ENCODE results near the gene F13A1. TPM values are rescaled to one million over a fixed set of nuclear protein-coding genes. Genes with fewer than 3 reads are reported as not detected.

Gene F13A1
- total RNA-seq, 4 donors from 2014 or later = 110 to 530 (median 347) TPM

DNA sequence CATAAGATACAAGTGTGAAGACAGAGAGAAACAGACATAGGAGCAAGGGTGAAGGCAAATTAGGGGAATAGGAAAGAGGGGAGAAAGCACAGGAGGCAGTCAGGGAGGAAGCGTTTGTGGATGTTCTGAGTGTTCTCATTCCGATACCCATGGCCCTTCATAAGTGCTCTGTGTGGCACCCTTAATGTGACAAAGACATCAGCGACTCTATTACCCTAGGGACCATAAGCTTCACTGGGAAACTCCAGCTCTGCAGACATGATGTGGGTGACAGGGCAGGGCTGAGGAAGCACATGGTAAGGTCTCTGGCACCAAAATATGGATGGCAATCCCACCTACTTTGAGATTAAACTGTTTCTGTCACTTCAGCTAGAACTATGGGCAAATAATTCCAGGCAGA is 33.0 kb downstream of the F13A1 start:
- TF ChIP-seq, protein P1, sequence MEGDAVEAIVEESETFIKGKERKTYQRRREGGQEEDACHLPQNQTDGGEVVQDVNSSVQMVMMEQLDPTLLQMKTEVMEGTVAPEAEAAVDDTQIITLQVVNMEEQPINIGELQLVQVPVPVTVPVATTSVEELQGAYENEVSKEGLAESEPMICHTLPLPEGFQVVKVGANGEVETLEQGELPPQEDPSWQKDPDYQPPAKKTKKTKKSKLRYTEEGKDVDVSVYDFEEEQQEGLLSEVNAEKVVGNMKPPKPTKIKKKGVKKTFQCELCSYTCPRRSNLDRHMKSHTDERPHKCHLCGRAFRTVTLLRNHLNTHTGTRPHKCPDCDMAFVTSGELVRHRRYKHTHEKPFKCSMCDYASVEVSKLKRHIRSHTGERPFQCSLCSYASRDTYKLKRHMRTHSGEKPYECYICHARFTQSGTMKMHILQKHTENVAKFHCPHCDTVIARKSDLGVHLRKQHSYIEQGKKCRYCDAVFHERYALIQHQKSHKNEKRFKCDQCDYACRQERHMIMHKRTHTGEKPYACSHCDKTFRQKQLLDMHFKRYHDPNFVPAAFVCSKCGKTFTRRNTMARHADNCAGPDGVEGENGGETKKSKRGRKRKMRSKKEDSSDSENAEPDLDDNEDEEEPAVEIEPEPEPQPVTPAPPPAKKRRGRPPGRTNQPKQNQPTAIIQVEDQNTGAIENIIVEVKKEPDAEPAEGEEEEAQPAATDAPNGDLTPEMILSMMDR (IDR thresholded peaks at IDR 0.05; ENCODE audit: low read depth) = no peak

DNA sequence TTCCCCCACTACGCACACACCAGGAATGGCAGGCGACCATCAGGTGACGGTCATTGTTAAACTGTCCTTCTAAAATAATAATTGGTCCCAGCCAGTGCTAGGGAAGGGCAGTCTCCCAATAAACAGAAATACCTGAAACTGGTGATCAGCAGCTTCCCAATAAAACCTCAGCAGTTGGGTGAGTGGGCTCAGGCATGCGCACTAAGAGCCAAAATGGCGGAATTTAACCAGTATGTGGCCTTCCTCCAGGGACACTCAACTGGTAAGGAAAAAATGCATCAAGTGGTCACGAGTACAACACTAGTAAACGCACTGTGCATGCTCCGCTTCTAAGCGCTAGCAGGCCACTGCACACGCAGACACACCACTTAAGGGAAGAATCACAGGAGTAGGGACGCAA is 34.8 kb downstream of the F13A1 start:
- TF ChIP-seq, protein P1 (IDR thresholded peaks at IDR 0.05; ENCODE audit: low read depth) = no peak

DNA sequence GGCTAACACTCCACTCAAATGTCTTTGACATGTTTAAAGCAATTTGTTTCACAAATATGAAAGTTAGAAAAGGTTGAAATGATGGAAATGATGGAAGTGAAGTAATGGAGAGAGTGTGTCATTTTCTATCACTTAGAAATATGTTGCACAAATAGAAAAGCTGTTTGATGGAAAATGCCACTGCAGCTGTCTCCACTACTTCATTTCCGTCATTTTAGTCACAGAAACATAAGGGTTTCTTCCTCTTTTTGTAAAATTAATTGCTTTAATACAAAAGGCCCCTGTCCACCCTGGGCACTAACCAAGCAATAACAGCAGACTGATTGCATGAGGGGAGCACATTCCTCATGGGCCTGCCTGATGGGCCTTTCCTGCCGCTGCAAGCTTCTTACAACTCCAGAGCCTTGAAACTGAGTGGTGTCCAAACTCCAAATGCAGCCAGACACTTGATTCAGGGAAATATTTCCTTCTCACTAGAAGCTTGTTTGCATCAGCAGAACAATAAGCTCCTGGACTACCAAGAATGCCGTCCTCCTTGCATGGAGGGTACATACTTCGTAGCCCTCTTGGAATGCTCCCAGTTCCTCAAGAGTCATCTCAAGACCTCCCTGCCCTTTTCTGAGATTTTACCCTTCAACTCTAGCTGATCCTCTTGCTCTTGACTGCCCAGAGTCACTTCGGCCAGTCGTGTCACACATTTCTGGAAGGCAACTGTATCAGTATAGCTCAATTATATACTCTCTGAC is 36.1 kb downstream of the F13A1 start:
- TF ChIP-seq, protein P1 (IDR thresholded peaks at IDR 0.05; ENCODE audit: low read depth) = no peak

DNA sequence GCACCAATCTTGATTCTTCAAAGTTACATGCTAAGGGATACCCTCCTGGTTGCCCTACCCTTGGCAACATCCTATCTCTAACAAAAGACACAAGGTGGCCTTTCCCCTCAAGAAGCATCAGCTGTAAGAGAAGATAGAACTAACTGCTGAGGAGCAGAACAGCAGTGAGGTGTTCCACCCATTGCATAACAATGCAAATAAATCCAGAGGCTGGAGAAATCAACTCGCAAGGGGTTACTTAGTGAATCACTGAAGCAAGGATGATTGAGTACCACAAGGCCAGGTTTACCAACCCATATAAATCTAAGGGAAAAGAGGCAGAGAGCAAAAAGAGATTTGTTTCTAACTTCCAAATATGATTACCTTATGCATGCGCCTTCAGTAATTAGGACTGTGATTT is 36.7 kb downstream of the F13A1 start:
- TF ChIP-seq, protein P1 (IDR thresholded peaks at IDR 0.05; ENCODE audit: low read depth) = no peak

DNA sequence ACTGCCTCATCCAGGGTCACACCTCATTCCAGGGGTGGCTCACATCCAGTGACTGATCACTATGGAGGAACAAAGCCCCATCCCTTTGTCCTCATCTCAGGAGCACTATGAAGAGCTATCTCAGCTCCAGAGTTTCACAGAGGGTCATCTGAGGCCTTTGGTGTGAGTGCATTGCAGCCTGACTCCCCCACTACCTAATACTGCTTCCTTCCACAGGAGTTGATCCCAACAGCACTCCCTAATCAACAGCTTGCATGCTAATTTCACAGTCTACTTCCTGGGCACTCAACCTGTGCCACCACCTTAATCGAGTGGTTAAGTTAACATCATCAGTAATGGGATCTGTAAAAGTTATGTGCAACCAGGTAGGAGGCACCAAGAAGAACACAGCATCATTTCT is 37.7 kb downstream of the F13A1 start:
- TF ChIP-seq, protein P1 (IDR thresholded peaks at IDR 0.05; ENCODE audit: low read depth) = no peak

DNA sequence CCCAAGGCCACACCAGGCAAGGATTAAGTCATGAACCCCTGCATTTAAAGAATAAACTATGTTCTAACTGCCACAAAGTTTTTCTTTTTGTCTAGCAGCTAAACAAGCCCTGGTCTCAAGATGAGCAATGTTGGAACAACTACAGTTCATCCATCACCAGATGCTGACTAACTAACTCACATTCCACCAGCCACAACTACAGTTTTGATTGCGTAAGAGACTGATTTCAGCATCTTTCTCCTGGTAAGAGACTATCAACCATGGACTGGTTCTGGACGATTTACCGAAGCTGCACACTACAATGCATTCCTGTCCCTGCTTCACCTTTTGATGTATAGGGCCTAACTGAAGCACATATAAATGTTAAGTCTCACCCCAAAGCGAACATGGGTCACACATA is 43.0 kb downstream of the F13A1 start:
- TF ChIP-seq, protein P1 (IDR thresholded peaks at IDR 0.05; ENCODE audit: low read depth) = no peak

DNA sequence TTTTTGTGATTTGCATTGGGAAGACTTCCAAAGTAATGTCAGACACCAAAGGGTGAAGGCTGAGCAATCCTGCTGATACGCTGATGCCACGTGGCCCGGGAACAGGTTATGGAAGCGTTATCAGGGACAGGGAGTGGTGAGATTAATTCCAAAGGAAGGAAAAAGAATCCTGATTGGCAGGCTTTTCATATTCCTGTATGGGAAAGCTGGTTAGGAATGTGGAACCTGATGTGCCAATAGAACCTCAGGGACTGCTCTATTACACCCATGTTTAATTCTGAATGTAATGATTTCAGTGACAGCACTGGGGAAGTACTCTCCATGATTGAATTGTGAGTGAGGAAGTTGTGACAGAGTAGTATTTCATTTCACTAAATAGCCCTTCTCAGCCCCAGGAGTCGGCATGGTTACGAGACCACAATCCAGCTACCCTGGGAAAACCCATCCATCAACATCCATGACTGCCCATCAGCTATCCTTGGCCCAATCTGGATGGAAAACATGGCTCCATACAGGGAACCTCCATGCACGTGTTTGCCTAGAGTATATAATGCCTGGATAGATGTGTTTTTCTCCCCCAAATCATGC is 49.4 kb downstream of the F13A1 start:
- TF ChIP-seq, protein P1 (IDR thresholded peaks at IDR 0.05; ENCODE audit: low read depth) = no peak

Measured in subcutaneous adipose tissue (tissue), 4 donors.